NOMO-1 (cell line): Measurements from ENCODE around the gene CAPN11.
A peak's percentile ranks its signal among the peaks of the same experiment; 100 is the strongest.
"Not testable (repeated sequence)": the region's sequence is repeated elsewhere in the genome, so short reads cannot be mapped to it uniquely, and the experiment has no call there.

Experiments used
- DNase-seq, 2 experiments: peaks; one replicate each; lab custom pipeline; 2025; ENCODE audit not compliant: unreplicated experiment in 2 of 2; lab: John Stamatoyannopoulos, UW

The CAPN11 gene

DNA sequence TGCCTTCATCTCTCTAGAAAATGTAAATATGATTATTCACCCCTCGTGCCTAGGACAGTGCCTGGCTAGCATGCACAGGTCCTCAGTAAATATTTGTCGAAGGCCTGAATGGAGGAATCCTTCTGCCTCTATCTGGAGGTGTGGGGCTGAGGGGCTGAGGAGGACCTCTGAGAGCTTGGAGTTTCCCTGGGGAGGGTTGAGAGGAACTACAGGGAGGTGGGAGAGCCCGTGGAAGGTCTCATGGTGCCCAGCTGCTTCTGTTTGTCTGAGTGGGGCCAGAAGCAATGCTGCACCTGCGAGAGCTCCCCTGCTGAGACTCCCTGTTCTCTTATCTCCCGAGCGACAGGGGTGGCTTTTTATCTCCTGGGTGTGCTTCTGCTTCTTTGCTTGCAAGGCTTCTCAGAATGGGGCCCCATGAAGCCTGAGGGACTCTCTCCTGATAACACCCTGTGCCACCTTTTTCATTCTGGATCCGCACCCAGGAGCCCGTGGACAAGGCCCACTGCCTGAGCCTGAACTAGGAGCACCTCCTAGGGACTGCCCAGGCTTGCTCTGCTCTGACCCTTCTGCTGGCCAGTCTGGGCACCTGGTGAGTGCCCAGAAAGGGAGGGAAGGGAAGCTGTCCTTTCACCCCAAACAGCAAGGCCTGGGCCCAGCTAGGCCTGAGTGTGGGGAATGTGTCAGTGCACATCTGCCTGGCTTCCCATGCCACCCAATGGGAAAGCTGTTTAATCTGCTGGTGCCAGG lies 67.1 kb downstream of the CAPN11 start:
- no peak for DNase-seq

DNA sequence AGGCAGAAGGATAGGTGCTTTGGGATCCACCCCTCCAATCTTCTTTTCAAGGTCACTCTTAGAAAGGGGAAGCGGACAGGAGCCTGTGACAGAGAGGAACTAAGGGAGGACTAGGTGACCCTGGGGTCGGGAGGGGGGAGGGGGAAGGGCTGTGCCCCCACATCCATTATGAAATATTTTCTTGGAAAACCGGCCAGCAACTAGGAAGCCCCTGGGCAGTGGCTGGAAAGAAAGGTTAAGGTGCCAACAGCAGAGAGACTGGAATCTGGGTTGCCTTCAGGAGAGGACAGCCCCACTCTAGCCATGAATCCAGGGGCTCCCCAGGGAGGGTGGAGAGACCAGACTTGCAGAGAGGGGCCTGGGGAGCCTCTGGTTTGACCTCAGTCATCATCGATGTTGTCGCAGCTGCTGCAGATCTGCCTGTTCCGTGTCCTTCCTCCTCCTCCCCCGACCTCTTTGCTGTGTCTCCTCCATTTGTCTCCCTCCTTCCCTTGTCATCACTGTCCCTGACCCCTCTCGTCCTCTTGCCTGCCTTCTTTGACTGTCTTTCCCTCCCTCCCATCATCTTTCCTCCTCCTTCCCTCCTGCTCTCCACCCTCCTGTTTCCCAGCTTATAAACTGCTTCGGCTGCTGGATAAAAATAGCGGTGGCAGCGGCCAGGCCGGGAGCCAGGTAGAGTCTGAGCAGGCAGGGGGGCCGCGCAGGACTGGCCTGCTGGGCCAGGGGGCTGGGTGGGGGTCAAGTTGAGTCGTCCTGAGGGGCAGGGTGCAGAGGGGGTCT lies 67.9 kb downstream of the CAPN11 start:
- DNase-seq: peak; percentile 14 to 28

DNA sequence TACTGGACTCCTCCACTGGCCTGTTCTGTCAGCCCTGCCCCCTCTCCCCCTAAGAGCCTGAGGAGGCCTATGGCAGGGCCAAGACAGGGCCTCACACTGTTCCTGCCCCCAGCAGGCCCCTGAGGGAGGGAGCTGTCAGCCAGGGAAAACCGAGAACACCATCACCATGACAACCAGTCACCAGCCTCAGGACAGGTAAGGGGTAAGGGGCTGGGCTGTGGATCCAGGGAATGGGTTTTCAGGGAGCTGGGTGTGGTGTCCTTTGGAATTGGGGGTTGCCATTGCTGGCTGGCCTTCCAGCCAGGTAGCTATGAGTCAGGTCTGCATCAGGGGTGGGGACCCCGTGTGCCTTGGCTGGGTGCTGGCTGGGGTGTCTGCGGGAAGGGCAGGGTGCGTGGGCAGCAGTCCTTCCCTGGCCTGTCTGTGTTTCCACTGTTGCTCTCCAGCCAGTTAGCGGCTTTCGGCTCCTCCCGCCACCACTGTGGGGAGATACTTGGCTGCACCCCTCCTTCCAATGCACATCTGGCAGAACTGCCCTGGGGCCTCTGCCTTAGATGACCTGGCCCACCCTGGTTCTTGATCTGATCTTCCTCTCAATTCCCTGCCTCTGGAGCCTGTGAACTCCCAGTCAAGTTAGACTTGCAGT lies 68.7 kb downstream of the CAPN11 start:
- no peak for DNase-seq

DNA sequence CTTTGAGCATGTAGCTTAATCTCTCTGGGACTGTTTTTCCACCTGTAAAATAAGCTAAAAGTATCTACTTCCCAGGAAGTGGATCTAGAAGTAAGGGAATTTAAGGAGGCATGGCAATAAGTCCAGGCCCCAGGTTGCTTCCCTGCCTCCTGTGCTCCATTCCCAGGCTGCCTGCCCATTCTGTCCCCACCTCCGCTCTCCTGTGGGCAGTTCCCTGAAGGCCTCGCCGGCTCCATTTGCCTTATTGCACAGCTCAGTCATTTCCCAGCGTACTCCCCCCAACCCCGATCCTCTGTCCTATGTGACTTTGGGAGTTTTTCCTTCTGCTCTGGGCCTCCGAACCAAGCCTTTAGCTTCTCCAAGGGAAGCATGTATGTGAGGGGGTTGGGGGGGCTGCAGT lies 69.4 kb downstream of the CAPN11 start:
- no peak for DNase-seq

DNA sequence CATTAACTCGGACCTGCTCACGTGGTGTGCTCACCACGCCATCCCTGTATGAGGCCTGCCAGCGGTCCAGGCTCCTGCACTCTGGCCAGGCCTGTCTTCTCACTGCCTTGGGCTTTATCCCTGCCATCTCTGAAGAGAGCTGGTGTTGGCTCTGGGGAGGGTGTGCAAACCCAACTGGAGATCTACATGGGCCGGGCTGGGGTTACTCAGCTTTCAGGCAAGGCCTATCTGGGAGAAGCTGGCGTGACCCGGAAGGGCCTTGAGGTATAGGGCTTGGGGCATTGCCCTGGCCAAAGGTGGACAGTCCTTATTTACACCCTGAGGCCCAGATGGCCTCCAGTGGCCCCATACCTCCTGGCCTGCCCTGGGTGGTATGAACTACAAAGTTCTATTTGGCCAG lies 69.8 kb downstream of the CAPN11 start:
- DNase-seq: no peak

DNA sequence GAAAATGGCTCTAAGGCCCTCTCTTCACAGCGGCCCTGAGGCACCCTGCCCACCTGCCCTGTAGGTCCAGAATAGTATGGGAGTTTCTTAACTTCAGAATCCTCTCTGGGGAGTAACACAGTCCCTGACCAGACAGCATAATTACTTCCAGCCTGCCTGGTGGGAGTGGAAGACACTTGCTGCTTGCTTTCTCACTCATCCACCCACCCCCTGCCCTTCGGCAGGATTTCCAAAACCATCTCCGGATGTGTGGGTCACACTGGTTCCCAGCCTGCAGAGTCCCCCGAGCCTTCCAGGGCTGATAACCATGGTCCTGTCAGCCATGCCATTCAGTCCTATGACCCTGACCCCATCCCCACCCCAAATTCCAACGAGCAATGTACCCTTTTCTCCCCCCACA lies 70.2 kb downstream of the CAPN11 start:
- DNase-seq: no peak

DNA sequence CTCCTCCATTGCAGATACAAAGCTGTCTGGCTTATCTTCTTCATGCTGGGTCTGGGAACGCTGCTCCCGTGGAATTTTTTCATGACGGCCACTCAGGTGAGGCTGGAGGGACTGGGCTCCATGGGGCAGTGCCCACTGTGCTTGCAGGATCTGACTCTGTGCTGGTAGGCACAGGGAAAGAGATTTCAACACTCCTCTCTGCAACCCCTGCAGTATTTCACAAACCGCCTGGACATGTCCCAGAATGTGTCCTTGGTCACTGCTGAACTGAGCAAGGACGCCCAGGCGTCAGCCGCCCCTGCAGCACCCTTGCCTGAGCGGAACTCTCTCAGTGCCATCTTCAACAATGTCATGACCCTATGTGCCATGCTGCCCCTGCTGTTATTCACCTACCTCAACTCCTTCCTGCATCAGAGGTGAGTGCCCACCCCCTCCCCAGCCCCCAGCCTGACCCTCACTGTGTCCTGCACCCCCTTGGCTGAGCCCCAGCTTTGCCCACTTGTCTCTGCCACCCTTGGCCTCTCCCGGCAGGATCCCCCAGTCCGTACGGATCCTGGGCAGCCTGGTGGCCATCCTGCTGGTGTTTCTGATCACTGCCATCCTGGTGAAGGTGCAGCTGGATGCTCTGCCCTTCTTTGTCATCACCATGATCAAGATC lies 70.9 kb downstream of the CAPN11 start:
- no peak for DNase-seq

DNA sequence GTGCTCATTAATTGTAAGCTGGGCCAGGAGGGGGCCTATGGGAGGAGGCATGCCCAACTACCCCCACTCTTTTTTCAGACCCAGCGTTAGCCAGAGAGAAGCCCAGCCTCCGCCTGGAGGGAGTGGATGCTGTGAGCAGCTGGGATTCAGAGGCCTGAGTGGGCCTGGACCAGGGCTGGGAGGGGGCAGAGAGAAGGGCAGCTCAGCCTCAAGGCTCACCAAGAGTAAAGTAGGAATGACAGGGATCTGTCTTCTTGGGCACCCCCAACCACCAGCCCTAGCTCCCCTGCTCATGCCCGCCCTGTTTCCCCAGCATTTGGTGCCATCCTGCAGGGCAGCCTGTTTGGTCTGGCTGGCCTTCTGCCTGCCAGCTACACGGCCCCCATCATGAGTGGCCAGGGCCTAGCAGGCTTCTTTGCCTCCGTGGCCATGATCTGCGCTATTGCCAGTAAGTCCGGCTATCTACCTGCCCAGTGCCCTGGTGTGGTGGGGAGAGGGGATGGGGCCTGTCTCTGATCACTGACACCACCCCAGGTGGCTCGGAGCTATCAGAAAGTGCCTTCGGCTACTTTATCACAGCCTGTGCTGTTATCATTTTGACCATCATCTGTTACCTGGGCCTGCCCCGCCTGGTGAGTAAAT lies 71.5 kb downstream of the CAPN11 start:
- no peak for DNase-seq

DNA sequence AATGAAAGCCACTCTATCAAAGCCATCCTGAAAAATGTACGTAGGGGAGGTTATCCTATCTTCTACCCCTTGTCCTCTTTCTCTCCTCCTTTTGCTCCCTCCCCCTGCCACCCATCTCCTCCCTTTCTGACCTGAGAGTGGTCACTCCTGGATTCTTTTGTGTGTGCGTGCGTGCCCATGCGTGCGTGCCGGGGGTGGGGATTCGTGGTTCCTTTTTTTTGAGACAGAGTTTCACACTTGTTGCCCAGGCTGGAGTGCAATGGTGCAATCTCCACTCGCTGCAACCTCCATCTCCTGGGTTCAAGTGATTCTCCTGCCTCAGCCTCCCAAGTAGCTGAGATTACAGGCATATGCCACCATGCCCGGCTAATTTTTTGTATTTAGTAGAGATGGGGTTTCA lies 72.8 kb downstream of the CAPN11 start:
- not testable (repeated sequence) for DNase-seq

DNA sequence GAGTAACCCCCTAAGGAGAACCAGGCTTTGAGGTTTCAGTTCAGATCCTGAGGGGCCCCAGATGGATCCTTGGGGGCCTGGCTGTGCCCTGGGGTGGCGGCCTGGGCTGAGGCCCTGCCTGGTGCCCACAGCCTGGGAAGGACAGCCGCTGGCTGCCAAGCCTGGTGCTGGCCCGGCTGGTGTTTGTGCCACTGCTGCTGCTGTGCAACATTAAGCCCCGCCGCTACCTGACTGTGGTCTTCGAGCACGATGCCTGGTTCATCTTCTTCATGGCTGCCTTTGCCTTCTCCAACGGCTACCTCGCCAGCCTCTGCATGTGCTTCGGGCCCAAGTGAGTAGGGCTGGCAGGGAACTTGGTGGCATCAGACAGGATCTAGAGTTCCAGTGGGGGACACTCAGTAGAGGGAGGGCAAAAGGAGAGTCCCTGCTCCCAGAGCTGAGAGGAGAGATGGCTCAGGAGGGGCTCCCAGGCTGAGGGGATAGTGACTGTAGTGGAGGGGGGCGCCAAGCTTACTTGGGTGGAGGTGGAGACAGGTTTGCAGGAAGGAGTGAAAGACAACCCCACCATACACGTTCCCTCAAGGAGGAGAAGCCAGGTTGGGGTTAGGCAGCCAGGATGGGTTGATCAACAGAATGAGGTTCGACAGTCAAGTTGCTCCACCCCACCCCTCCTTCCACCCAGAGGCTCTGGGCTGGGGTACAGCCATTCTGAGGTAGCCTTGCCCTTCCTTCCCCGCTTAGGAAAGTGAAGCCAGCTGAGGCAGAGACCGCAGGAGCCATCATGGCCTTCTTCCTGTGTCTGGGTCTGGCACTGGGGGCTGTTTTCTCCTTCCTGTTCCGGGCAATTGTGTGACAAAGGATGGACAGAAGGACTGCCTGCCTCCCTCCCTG lies 74.3 kb downstream of the CAPN11 start:
- DNase-seq: no peak

DNA sequence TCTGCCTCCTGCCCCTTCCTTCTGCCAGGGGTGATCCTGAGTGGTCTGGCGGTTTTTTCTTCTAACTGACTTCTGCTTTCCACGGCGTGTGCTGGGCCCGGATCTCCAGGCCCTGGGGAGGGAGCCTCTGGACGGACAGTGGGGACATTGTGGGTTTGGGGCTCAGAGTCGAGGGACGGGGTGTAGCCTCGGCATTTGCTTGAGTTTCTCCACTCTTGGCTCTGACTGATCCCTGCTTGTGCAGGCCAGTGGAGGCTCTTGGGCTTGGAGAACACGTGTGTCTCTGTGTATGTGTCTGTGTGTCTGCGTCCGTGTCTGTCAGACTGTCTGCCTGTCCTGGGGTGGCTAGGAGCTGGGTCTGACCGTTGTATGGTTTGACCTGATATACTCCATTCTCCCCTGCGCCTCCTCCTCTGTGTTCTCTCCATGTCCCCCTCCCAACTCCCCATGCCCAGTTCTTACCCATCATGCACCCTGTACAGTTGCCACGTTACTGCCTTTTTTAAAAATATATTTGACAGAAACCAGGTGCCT lies 75.0 kb downstream of the CAPN11 start:
- DNase-seq: no peak
